Measurements from ENCODE around the gene RFPL1.
"Not testable (repeated sequence)": the region's sequence is repeated elsewhere in the genome, so short reads cannot be mapped to it uniquely, and the experiment has no call there.

Gene RFPL1

DNA sequence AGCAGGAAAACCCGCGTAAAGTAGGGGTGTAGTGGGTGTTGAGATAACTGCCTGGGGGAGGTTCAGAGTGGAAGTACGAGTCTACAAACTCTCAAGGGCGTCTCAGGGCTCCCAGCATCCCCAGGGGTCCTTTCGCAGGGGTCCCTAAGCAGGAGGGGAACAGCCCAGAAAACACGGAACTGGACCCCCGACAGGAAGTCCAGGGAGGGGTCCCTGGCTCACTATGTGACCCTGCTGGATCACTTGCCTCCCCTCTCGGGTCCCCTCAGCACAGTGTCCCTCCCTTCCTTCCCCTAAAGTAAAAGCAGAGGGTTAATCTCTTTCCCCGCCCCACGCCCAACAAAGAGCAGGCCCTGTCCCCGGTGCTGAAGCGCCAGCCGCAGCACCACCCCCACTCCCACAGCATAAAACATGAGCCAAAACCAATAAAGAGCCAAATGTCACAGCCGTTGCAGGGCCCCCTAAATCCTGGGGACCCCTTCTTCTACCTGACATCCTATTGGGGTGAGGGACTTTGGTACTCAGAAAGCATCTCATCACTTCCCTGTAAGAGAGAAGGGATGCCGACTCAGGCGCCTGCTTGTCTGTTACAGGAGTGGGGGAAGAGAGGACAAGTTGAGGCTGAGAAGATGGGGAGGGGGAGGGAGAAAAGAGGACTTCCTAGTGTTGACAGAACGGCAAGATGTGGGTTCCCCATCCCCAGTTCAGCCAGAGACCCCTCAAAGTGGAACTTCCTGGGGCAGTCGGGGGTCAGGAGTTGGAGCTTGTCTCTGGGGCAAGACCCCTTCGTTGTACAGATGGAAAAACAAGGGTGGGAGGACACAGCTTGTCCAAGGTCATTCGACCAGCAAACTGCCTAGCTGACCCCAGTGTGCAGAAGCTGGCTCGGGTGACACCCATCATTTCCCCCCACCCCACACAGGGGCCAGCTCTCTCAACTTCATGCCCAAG lies 40.2 kb downstream of the RFPL1 start:
- DNase-seq (ENCODE audit: low spot score): peak; percentile 32

DNA sequence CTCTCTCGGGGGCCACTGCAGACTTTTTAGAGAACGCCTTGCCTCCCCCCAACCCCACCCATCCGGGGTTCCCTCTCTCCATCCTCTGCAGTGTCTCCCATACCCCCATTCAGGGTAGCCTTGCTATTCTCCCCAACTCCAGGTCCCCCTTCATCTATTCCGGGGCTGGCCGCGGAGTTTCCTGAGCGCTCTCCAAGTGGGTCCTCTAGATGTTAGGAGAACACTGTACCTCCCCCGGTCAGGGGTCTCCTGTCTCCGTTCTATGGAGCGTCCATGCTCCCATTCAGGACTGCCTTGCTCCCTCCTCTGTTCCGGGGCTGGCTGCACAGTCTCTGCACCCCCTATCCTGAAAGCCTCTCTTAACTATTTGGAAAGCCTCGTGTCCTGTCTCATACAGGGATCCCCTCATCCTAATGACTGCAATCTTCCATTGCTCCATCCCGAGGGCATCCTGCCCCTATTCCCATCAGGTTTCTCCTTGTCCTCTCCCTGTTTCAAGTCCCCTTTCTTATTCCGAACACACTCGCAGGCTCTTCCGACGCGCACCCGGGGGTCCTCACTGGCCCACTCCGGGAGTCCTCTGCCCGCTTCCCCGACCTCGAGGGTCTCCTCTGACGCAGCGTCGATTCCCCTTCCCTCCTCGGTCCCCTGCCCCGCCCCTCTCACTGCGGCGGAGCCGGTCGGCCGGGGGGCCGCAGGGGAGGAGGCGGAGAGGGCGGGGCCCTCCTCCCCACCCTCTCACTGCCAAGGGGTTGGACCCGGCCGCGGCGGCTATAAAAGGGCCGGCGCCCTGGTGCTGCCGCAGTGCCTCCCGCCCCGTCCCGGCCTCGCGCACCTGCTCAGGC lies 41.3 kb downstream of the RFPL1 start, which contains the start of gene NEFH:
NEFH (plus strand) TSS at position 802 of the 845 bp plus-strand sequence. CDS start 45 bp downstream, outside the sequence.
- DNase-seq (ENCODE audit: low spot score): no peak

DNA sequence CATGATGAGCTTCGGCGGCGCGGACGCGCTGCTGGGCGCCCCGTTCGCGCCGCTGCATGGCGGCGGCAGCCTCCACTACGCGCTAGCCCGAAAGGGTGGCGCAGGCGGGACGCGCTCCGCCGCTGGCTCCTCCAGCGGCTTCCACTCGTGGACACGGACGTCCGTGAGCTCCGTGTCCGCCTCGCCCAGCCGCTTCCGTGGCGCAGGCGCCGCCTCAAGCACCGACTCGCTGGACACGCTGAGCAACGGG lies 41.8 kb downstream of the RFPL1 start:
- DNase-seq (ENCODE audit: low spot score): no peak

DNA sequence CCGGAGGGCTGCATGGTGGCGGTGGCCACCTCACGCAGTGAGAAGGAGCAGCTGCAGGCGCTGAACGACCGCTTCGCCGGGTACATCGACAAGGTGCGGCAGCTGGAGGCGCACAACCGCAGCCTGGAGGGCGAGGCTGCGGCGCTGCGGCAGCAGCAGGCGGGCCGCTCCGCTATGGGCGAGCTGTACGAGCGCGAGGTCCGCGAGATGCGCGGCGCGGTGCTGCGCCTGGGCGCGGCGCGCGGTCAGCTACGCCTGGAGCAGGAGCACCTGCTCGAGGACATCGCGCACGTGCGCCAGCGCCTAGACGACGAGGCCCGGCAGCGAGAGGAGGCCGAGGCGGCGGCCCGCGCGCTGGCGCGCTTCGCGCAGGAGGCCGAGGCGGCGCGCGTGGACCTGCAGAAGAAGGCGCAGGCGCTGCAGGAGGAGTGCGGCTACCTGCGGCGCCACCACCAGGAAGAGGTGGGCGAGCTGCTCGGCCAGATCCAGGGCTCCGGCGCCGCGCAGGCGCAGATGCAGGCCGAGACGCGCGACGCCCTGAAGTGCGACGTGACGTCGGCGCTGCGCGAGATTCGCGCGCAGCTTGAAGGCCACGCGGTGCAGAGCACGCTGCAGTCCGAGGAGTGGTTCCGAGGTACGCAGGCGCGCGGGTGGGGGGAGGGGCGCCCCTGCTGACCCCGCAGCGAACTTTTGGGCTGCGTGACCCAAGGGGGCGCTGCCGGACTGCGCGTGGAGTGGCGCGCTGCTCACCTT lies 42.3 kb downstream of the RFPL1 start:
- no peak for DNase-seq (ENCODE audit: low spot score)

- DNase-seq (ENCODE audit: low spot score): no peak
Observed at GRCh38 chr22:29481265-29482000, 43.0 kb downstream of the RFPL1 start.

- DNase-seq (ENCODE audit: low spot score): no peak
Observed at GRCh38 chr22:29482253-29482652, 43.9 kb downstream of the RFPL1 start.

GRCh38 chr22:29482726-29483125 lies 44.3 kb downstream of the RFPL1 start:
- no peak for DNase-seq (ENCODE audit: low spot score)

DNA sequence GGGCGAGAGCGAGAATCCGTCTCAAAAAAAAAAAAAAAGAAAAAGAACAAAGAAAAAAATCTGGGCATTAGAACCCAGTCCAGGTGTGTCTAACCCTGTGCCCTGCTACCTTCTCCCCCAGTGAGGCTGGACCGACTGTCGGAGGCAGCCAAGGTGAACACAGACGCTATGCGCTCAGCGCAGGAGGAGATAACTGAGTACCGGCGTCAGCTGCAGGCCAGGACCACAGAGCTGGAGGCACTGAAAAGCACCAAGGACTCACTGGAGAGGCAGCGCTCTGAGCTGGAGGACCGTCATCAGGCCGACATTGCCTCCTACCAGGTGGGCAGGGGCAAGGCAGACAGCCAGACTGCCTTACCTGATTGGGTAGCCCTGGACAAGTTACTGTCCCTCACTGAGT lies 44.9 kb downstream of the RFPL1 start:
- DNase-seq (ENCODE audit: low spot score): no peak

GRCh38 chr22:29484642-29485041 lies 46.3 kb downstream of the RFPL1 start:
- DNase-seq (ENCODE audit: low spot score): no peak

GRCh38 chr22:29485448-29485847 lies 47.1 kb downstream of the RFPL1 start:
- no peak for DNase-seq (ENCODE audit: low spot score)

DNA sequence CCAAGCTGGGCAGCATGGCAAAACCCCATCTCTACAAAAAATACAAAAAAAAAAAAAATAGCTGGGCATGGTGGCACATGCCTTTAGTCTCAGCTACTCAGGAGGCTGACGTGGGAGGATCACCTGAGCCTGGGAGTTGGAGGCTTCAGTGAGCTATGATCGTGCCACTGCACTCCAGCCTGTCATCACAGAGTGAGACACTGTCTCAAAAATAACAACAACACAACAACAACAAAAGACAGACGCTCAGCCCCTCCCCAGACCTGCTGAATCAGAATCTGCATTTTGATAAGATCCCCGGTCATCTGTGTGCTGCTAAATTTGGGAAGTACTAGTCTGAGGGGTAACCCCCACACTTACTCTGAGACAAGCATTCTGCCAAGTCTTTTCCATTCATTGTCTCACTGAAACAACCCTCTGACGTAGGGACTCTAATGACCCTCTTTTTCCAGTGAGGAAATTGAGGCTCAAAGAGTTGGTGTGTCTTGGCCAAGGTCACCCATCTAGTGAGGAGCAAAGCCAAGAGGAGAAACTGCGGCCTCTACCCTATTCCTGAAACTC lies 49.1 kb downstream of the RFPL1 start:
- no peak for DNase-seq (ENCODE audit: low spot score)

DNA sequence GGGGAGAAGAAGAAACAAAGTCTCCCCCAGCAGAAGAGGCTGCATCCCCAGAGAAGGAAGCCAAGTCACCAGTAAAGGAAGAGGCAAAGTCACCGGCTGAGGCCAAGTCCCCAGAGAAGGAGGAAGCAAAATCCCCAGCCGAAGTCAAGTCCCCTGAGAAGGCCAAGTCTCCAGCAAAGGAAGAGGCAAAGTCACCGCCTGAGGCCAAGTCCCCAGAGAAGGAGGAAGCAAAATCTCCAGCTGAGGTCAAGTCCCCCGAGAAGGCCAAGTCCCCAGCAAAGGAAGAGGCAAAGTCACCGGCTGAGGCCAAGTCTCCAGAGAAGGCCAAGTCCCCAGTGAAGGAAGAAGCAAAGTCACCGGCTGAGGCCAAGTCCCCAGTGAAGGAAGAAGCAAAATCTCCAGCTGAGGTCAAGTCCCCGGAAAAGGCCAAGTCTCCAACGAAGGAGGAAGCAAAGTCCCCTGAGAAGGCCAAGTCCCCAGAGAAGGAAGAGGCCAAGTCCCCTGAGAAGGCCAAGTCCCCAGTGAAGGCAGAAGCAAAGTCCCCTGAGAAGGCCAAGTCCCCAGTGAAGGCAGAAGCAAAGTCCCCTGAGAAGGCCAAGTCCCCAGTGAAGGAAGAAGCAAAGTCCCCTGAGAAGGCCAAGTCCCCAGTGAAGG lies 50.9 kb downstream of the RFPL1 start:
- not testable (repeated sequence) for DNase-seq (ENCODE audit: low spot score)

DNA sequence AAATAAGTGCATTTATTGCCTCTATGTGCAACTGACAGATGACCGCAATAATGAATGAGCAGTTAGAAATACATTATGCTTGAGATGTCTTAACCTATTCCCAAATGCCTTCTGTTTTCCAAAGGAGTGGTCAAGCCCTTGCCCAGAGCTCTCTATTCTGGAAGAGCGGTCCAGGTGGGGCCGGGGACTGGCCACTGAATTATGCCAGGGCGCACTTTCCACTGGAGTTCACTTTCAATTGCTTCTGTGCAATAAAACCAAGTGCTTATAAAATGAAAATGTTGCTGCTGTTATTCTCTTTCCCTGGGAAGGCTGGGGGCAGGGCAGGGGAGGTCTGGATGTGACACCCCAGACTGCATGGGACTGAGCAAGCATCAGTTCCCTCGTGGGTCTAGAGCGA lies 52.6 kb downstream of the RFPL1 start:
- DNase-seq (ENCODE audit: low spot score): no peak

All from NAMALWA (cell line).